Nasal cavity respiratory epithelium epithelial cell of viscerocranial mucosa (primary cell): ENCODE measurements around the gene FLG. TPM values are rescaled to one million over a fixed set of nuclear protein-coding genes. Genes with fewer than 3 reads are reported as not detected.

Experiments
- total RNA-seq: library from RNA; depleted of rRNA; stranded (reverse); fragments of >200 nt; gene quantifications from 2 replicates; pipeline ENCODE4 v1.2.3, GENCODE V29; 2014

Gene FLG
- 0.28 and 1.0 TPM in 2 replicates for total RNA-seq

DNA sequence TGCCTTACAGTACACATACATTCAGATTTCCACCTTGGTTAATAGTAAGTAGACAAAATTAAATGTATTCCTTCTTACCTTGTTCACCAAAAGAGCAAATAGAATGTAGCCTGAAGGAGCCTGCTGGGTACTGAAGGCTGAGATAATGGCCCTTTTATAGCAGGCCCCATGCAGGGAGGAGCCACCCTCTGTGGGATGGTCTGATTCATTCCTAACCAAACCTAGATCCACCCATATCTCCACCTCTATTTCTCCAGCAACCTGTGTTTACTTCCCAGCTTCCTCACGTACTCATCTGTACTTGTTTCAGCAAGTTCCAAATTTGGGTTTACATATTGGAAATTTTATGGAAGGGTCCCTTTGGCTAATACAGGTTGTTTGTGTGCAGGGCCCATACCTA lies at the start of gene FLG:
TSS of gene FLG (minus strand) at position 129 of the 400 bp plus-strand sequence. CDS start 9,783 bp downstream, outside the sequence.

DNA sequence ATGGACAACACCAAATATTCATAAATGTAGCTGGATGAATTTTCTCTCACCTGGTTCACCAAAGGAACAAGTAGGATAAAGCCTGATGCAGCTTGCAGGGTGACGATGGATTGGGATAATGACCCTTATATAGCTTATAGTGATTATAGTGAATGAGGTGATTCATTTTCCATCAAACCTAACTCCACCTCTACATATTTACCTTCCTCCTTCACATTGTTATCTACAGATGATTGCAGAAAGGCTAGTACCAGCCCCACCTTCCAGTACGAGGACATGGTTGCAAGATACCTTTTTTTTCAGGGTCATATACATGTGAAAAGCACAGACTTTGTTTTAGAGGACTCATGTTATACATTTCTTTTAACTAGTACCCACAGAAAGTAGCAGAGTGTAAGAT lies 34.9 kb upstream of the FLG start, which contains the start of gene FLG2:
TSS of gene FLG2 (minus strand) at position 101 of the 400 bp plus-strand sequence. CDS start 1,122 bp downstream, outside the sequence.

Other genes with a start within 250 kb of the FLG start
- not detected in 2 replicates for gene TCHHL1, start 236.2 kb downstream of the FLG start, total RNA-seq
- gene TCHH, start 209.8 kb downstream of the FLG start, total RNA-seq = under 0.01 and 0.14 TPM in 2 replicates
- gene RPTN, start 166.0 kb downstream of the FLG start, total RNA-seq = 0.78 and 1.7 TPM in 2 replicates
- under 0.01 and 0.34 TPM in 2 replicates for gene HRNR, start 101.0 kb downstream of the FLG start, total RNA-seq
- under 0.01 TPM in 1 of 2 replicates, not detected in the other for gene FLG2, start 34.8 kb upstream of the FLG start, total RNA-seq
- gene CRNN, start 89.0 kb upstream of the FLG start, total RNA-seq = 3.8 and 24.6 TPM in 2 replicates
- gene LCE5A, start 185.6 kb upstream of the FLG start, total RNA-seq = not detected in 2 replicates
- gene CRCT1, start 189.2 kb upstream of the FLG start, total RNA-seq = 0.21 and 49.9 TPM in 2 replicates
- 8.5 TPM in 1 of 2 replicates, not detected in the other for gene LCE3E, start 241.5 kb upstream of the FLG start, total RNA-seq